Subcutaneous preadipocyte (primary cell): Measurements from ENCODE around the gene CEACAM1. TPM values are rescaled to one million over a fixed set of nuclear protein-coding genes. Genes with fewer than 3 reads are reported as not detected.

ENCODE experiments used
- small RNA-seq: library from RNA; depleted of rRNA; stranded (forward); fragments of <200 nt; gene quantifications from one replicate; pipeline ENCODE3, GENCODE V24; 2012
- total RNA-seq: library from RNA; depleted of rRNA; stranded (reverse); fragments of >200 nt; gene quantifications from 2 replicates; pipeline ENCODE4 v1.2.3, GENCODE V29; 2012

Gene CEACAM1
- total RNA-seq, result not detected in 2 replicates

GRCh38 chr19:42528354-42529247 is at the start of gene CEACAM1:
Gene CEACAM1, minus strand, starts transcription at chr19:42528481. Its CDS starts 107 bp downstream, at chr19:42528374.

Small RNA genes lying within 50 kb of the gene (small RNA-seq; reads per million reads assigned to genes)
- not detected for gene RNU4-60P

Other genes with a start within 250 kb of the CEACAM1 start
- under 0.01 and 0.20 TPM in 2 replicates for gene PRR19, start 226.3 kb downstream of the CEACAM1 start, total RNA-seq
- 9.6 and 11.9 TPM in 2 replicates for gene PAFAH1B3, start 225.9 kb downstream of the CEACAM1 start, total RNA-seq
- gene TMEM145, start 215.2 kb downstream of the CEACAM1 start, total RNA-seq, result 0.98 TPM in 1 of 2 replicates, not detected in the other
- gene MEGF8, start 202.8 kb downstream of the CEACAM1 start, total RNA-seq, result 18.4 and 21.5 TPM in 2 replicates
- 0.37 TPM in 1 of 2 replicates, not detected in the other for gene CNFN, start 138.2 kb downstream of the CEACAM1 start, total RNA-seq
- gene LIPE, start 101.1 kb downstream of the CEACAM1 start, total RNA-seq, result 4.0 and 15.6 TPM in 2 replicates
- gene CXCL17, start 85.5 kb downstream of the CEACAM1 start, total RNA-seq, result not detected in 2 replicates
- not detected in 2 replicates for gene CEACAM8, start 66.4 kb upstream of the CEACAM1 start, total RNA-seq
- gene PSG3, start 212.0 kb upstream of the CEACAM1 start, total RNA-seq, result not detected in 2 replicates
- gene PSG8, start 237.2 kb upstream of the CEACAM1 start, total RNA-seq, result not detected in 2 replicates